Caco-2 (cell line): ENCODE data around the gene CDC14B. TPM values are rescaled to one million over a fixed set of nuclear protein-coding genes. Genes with fewer than 3 reads are reported as not detected.

Source experiments
- BruUV-seq: library from RNA; stranded (reverse); fragments of 400-500 nt; replicated peaks from 2 replicates; lab custom pipeline; 2021; lab: Mats Ljungman, UMichigan
- CTCF ChIA-PET: fragments of 300-600 bp; sonication (Branson Sonifier 250); formaldehyde crosslinking; loops from one replicate; lab custom pipeline; 2022; ENCODE audit warnings: antibody characterized with exemption; lab: Charles Lee
- POLR2A ChIA-PET: fragments of 300-600 bp; sonication (Branson Sonifier 250); formaldehyde crosslinking; loops from one replicate; lab custom pipeline; 2022; ENCODE audit warnings: antibody characterized with exemption; lab: Charles Lee
- DNase-seq, 2 experiments: peaks; one replicate each; pipeline versions ENCODE4 v3.0.0 to v3.0.0-alpha.2; 2020 to 2022
- H3K27me3 ChIP-seq: replicated peaks from 2 replicates; pipeline ENCODE4 v1.6.0; 2011; ENCODE audit warnings: low read length; ENCODE audit not compliant: control insufficient read depth, insufficient read depth
- H3K36me3 ChIP-seq: 2 replicates; pipeline ENCODE4 v1.5.1; 2011; ENCODE audit warnings: low read length; ENCODE audit not compliant: control insufficient read depth, insufficient read depth
- H3K4me1 ChIP-seq: fragments of 250-450 bp; sonication (Bioruptor Pico); 2 replicates; pipeline ENCODE4 v1.5.1; 2020; ENCODE audit warnings: mild to moderate bottlenecking
- H3K4me3 ChIP-seq: 2 replicates; pipeline ENCODE4 v1.5.1; 2011; ENCODE audit warnings: low read depth, mild to moderate bottlenecking, control low read depth, low read length
- H3K9me3 ChIP-seq: fragments of 250-450 bp; sonication (Bioruptor Pico); 2 replicates; pipeline ENCODE4 v1.5.1; 2020; ENCODE audit warnings: mild to moderate bottlenecking, moderate library complexity
- H3K27ac Mint-ChIP-seq: one replicate; pipeline ENCODE4 v1.8.0; 2022; ENCODE audit warnings: mixed read lengths; ENCODE audit not compliant: unreplicated experiment
- H3K27me3 Mint-ChIP-seq: one replicate; pipeline ENCODE4 v1.8.0; 2022; ENCODE audit warnings: mixed read lengths; ENCODE audit not compliant: insufficient read depth, unreplicated experiment
- H3K36me3 Mint-ChIP-seq: one replicate; pipeline ENCODE4 v1.8.0; 2022; ENCODE audit warnings: mild to moderate bottlenecking, mixed read lengths; ENCODE audit not compliant: insufficient read depth, unreplicated experiment
- H3K4me1 Mint-ChIP-seq: one replicate; pipeline ENCODE4 v1.8.0; 2022; ENCODE audit warnings: low read depth, mixed read lengths; ENCODE audit not compliant: unreplicated experiment
- H3K4me3 Mint-ChIP-seq: one replicate; pipeline ENCODE4 v1.8.0; 2022; ENCODE audit warnings: mild to moderate bottlenecking, moderate library complexity, mixed read lengths; ENCODE audit not compliant: unreplicated experiment
- H3K9me3 Mint-ChIP-seq: one replicate; pipeline ENCODE4 v1.8.0; 2022; ENCODE audit warnings: mixed read lengths; ENCODE audit not compliant: unreplicated experiment
- intact Hi-C: fragments of 100-400 bp; cut with micrococcal nuclease; formaldehyde crosslinking; loops from one replicate; pipeline ENCODE4 v1.10.0; 2022; ENCODE audit not compliant: unreplicated experiment
- total RNA-seq: library from RNA; stranded (reverse); gene quantifications from 2 replicates; pipeline ENCODE4 v1.2.3, GENCODE V29; 2022
- TF ChIP-seq, protein P1 (sequence below), 2 experiments: fragments of 200-600 bp in 1 of 2; IDR thresholded peaks; 1 replicate in 1 of 2; 2 replicates in 1 of 2; pipeline versions ENCODE4 v1.5.1 to v1.8.0; 2011 to 2022; ENCODE audit warnings: antibody characterized with exemption in 1 of 2, control low read depth in 1 of 2, inconsistent platforms in 1 of 2, low read depth in 1 of 2, low read length in 1 of 2, mild to moderate bottlenecking in 1 of 2, moderate library complexity in 1 of 2; ENCODE audit not compliant: insufficient read depth in 1 of 2, severe bottlenecking in 1 of 2, unreplicated experiment in 1 of 2

CDC14B gene
- total RNA-seq, 1 experiment from 2014 or later: 81.4 TPM

DNA sequence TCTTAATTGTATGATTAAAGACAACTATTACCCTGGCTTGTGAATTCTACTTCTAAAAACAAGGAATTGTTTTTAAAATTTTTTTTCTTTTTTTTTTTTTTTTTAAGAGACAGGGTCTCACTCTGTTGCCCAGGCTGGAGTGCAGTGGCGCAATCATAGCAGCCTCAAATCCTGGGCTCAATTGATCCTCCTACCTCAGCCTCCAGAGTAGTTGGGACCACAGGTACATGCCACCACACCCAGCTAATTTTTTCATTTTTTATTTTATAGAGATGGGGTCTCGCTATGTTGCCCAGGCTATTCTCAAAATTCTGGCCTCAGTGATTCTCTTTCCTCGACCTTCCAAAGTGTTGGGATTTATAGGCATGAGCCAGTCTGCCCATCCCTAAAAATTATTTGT lies 107.4 kb downstream of the CDC14B start:
- no TSS peak for BruUV-seq
- Histone ChIP-seq H3K9me3 (no peaks in the 10 kb centered on the region), H3K4me3 (no peak overlapping the region), H3K4me1 (no peaks in the 10 kb centered on the region), H3K36me3 (no peaks in the 10 kb centered on the region), H3K27me3 (no peaks in the 10 kb centered on the region)
- no peaks in the 10 kb centered on the region for H3K4me1 Mint-ChIP-seq
- H3K27me3 Mint-ChIP-seq: no peaks in the 10 kb centered on the region
- no peak for DNase-seq
- H3K36me3 Mint-ChIP-seq: peaks cover 69% of the 10 kb centered on the region
- TF ChIP-seq, protein P1, sequence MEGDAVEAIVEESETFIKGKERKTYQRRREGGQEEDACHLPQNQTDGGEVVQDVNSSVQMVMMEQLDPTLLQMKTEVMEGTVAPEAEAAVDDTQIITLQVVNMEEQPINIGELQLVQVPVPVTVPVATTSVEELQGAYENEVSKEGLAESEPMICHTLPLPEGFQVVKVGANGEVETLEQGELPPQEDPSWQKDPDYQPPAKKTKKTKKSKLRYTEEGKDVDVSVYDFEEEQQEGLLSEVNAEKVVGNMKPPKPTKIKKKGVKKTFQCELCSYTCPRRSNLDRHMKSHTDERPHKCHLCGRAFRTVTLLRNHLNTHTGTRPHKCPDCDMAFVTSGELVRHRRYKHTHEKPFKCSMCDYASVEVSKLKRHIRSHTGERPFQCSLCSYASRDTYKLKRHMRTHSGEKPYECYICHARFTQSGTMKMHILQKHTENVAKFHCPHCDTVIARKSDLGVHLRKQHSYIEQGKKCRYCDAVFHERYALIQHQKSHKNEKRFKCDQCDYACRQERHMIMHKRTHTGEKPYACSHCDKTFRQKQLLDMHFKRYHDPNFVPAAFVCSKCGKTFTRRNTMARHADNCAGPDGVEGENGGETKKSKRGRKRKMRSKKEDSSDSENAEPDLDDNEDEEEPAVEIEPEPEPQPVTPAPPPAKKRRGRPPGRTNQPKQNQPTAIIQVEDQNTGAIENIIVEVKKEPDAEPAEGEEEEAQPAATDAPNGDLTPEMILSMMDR (IDR thresholded peaks at IDR 0.05; ENCODE audit: insufficient read depth in 1 of 2, low read depth in 1 of 2, low read length in 1 of 2, severe bottlenecking in 1 of 2, unreplicated experiment in 1 of 2): no peak
- CTCF ChIA-PET: no interaction called here
- H3K4me3 Mint-ChIP-seq: no peak overlapping the region
- no peak overlapping the region for H3K27ac Mint-ChIP-seq
- intact Hi-C loops: no loop called here
- POLR2A ChIA-PET: no interaction called here
- no peaks in the 10 kb centered on the region for H3K9me3 Mint-ChIP-seq

- POLR2A ChIA-PET: no interaction called here
- Histone ChIP-seq H3K4me1 (no peaks in the 10 kb centered on the region), H3K36me3 (no peaks in the 10 kb centered on the region), H3K4me3 (no peak overlapping the region), H3K27me3 (no peaks in the 10 kb centered on the region), H3K9me3 (no peaks in the 10 kb centered on the region)
- TF ChIP-seq, protein P1 (IDR thresholded peaks at IDR 0.05; ENCODE audit: insufficient read depth in 1 of 2, low read depth in 1 of 2, low read length in 1 of 2, severe bottlenecking in 1 of 2, unreplicated experiment in 1 of 2): no peak
- Mint-ChIP-seq H3K27ac (no peak overlapping the region), H3K36me3 (peaks cover 75% of the 10 kb centered on the region), H3K4me3 (no peak overlapping the region), H3K9me3 (no peaks in the 10 kb centered on the region), H3K27me3 (no peaks in the 10 kb centered on the region), H3K4me1 (no peaks in the 10 kb centered on the region)
- BruUV-seq: no TSS peak
- CTCF ChIA-PET: no interaction called here
- no peak for DNase-seq
- intact Hi-C loops: no loop called here
Measured at GRCh38 chr9:96510258-96510657, 109.4 kb downstream of the CDC14B start.

DNA sequence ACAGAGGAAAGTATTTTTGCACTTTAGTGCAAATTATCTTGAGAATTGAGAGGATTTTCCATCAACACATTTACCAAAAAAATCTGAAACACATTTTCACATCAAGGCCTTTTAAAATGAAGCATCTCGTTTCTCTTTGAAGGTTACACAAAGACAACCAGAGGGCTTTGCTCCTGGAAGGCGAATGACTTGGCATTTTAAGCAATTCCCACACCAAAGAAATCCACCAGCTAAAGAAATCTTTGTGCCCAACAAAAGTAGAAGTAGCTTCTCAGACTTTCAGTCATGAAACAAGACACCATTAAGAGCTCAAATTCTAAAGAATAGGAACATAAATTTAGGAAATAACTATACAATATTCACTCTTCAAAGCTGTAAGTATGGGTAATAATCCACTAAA lies 109.8 kb downstream of the CDC14B start:
- ChIA-PET POLR2A (no interaction called here), CTCF (no interaction called here)
- DNase-seq: no peak
- H3K27me3 ChIP-seq: no peaks in the 10 kb centered on the region
- TF ChIP-seq, protein P1 (IDR thresholded peaks at IDR 0.05; ENCODE audit: insufficient read depth in 1 of 2, low read depth in 1 of 2, low read length in 1 of 2, severe bottlenecking in 1 of 2, unreplicated experiment in 1 of 2): no peak
- no peak overlapping the region for H3K4me3 ChIP-seq
- H3K27me3 Mint-ChIP-seq: no peaks in the 10 kb centered on the region
- H3K9me3 Mint-ChIP-seq: no peaks in the 10 kb centered on the region
- no peaks in the 10 kb centered on the region for H3K9me3 ChIP-seq
- intact Hi-C loops: no loop called here
- no peaks in the 10 kb centered on the region for H3K36me3 ChIP-seq
- BruUV-seq: no TSS peak
- H3K4me3 Mint-ChIP-seq: no peak overlapping the region
- H3K27ac Mint-ChIP-seq: no peak overlapping the region
- H3K4me1 Mint-ChIP-seq: no peaks in the 10 kb centered on the region
- peaks cover 75% of the 10 kb centered on the region for H3K36me3 Mint-ChIP-seq
- H3K4me1 ChIP-seq: no peaks in the 10 kb centered on the region
